Measurements from ENCODE around the gene RNASE4.

- TF ChIP-seq EZH2 (IDR thresholded peaks at IDR 0.05; ENCODE audit: low read length, unreplicated experiment): no peak
- TF ChIP-seq CTCF (conservative IDR thresholded peaks at IDR 0.05; ENCODE audit: low read depth, low read length): no peak
- no peak for TF ChIP-seq EZH2phosphoT487 (IDR thresholded peaks at IDR 0.05; ENCODE audit: borderline replicate concordance, low read length)
Observed at GRCh38 chr14:20711261-20711660, 26.9 kb downstream of the RNASE4 start.

Measured in PC-3 (cell line).